CD4-positive, alpha-beta T cell (primary cell): ENCODE measurements around the gene M1AP. TPM values are rescaled to one million over a fixed set of nuclear protein-coding genes. Genes with fewer than 3 reads are reported as not detected.
A peak's percentile ranks its signal among the peaks of the same experiment; 100 is the strongest.

ENCODE experiments used
- ATAC-seq: fragments of 200-7000 bp; cut with Tn5 transposase; one replicate; pipeline ENCODE4 v1.10.0; 2022; ENCODE audit warnings: mild to moderate bottlenecking; ENCODE audit not compliant: poor library complexity
- CTCF ChIA-PET: fragments of 350-600 bp; sonication (Branson Sonifier 250); formaldehyde crosslinking; loops from one replicate; lab custom pipeline; 2021; ENCODE audit warnings: antibody characterized with exemption, inconsistent platforms; lab: Charles Lee
- POLR2A ChIA-PET: fragments of 350-600 bp; sonication (Branson Sonifier 250); formaldehyde crosslinking; loops from one replicate; lab custom pipeline; 2021; ENCODE audit warnings: antibody characterized with exemption, inconsistent platforms; lab: Charles Lee
- DNase-seq, 14 experiments: peaks; one replicate each; pipeline ENCODE4 v3.0.0-alpha.2; 2013 to 2020; ENCODE audit warnings: mixed read lengths in 2 of 14
- H3K27ac ChIP-seq, 2 donors: one replicate each; pipeline versions ENCODE4 v1.5.1 to v1.7.0; 2013; ENCODE audit warnings: low read length in 2 of 2, low read depth in 1 of 2, mild to moderate bottlenecking in 1 of 2
- H3K27me3 ChIP-seq, 2 experiments: 1 replicate in 1 of 2; 2 replicates in 1 of 2; pipeline versions ENCODE4 v1.6.1 to v1.7.0; 2013; ENCODE audit warnings: low read length in 2 of 2, control low read depth in 1 of 2, mild to moderate bottlenecking in 1 of 2, moderate library complexity in 1 of 2; ENCODE audit not compliant: insufficient read depth in 2 of 2, control insufficient read depth in 1 of 2
- H3K36me3 ChIP-seq: one replicate; pipeline ENCODE4 v1.6.1; 2013; ENCODE audit warnings: low read length, control low read depth; ENCODE audit not compliant: insufficient read depth
- H3K4me1 ChIP-seq: one replicate; pipeline ENCODE4 v1.6.1; 2013; ENCODE audit warnings: low read length, control low read depth; ENCODE audit not compliant: insufficient read depth
- H3K4me3 ChIP-seq: one replicate; pipeline ENCODE4 v1.5.1; 2013; ENCODE audit warnings: mild to moderate bottlenecking, low read length, moderate library complexity
- H3K9me3 ChIP-seq, 2 experiments: 1 replicate in 1 of 2; 2 replicates in 1 of 2; pipeline versions ENCODE4 v1.6.1 to v1.7.0; 2013; ENCODE audit warnings: low read length in 2 of 2, mild to moderate bottlenecking in 2 of 2, control low read depth in 1 of 2, moderate library complexity in 1 of 2; ENCODE audit not compliant: control insufficient read depth in 1 of 2, insufficient read depth in 1 of 2
- H3K27ac Mint-ChIP-seq: one replicate; pipeline ENCODE4 v1.8.0; 2020; ENCODE audit warnings: mixed read lengths
- H3K27me3 Mint-ChIP-seq: one replicate; pipeline ENCODE4 v1.8.0; 2021; ENCODE audit warnings: mixed read lengths
- H3K36me3 Mint-ChIP-seq: one replicate; pipeline ENCODE4 v1.8.0; 2021; ENCODE audit warnings: low read depth, mixed read lengths
- H3K4me1 Mint-ChIP-seq: one replicate; pipeline ENCODE4 v1.8.0; 2021; ENCODE audit warnings: low read depth, mixed read lengths
- H3K4me3 Mint-ChIP-seq: one replicate; pipeline ENCODE4 v1.8.0; 2020; ENCODE audit warnings: mild to moderate bottlenecking, mixed read lengths
- H3K9me3 Mint-ChIP-seq: one replicate; pipeline ENCODE4 v1.8.0; 2020; ENCODE audit warnings: mixed read lengths
- CTCF ChIP-seq: fragments of 200-600 bp; IDR thresholded peaks from one replicate; pipeline ENCODE4 v1.8.0; 2022; ENCODE audit warnings: antibody characterized with exemption, mild to moderate bottlenecking
- intact Hi-C, 2 experiments: fragments of 100-400 bp; cut with DNase I in 1 of 2; cut with micrococcal nuclease in 1 of 2; formaldehyde crosslinking; loops; one replicate each; pipeline versions ENCODE4 v1.15.1 to v1.9.0; 2023 to 2025; cut with DNase I, micrococcal nuclease
- total RNA-seq, 174 experiments: library from RNA in 2 of 174; stranded (reverse) in 2 of 174; gene quantifications; one replicate each; pipeline ENCODE4 v1.2.3 and lab custom pipeline; 2021 to 2026

Gene M1AP
- total RNA-seq, 2 experiments from 2014 or later: not detected

- no peak for ATAC-seq
- intact Hi-C loops: no loop called here
- Mint-ChIP-seq H3K4me1 (peaks cover 11% of the 10 kb centered on the region), H3K4me3 (peak overlapping the region; percentile 16), H3K27me3 (peaks cover 67% of the 10 kb centered on the region), H3K27ac (no peak overlapping the region), H3K9me3 (no peaks in the 10 kb centered on the region), H3K36me3 (no peaks in the 10 kb centered on the region)
- CTCF ChIA-PET: no interaction called here
- H3K9me3 ChIP-seq: peaks cover 0 to 8% of the 10 kb centered on the region in 2 experiments
- no peak overlapping the region for H3K27ac ChIP-seq
- POLR2A ChIA-PET: no interaction called here
- H3K4me3 ChIP-seq: peak overlapping the region; percentile 46
- no peaks in the 10 kb centered on the region for H3K36me3 ChIP-seq
- H3K4me1 ChIP-seq: peaks cover 25% of the 10 kb centered on the region
- no peak for TF ChIP-seq CTCF
- peaks cover 27 to 32% of the 10 kb centered on the region in 2 experiments for H3K27me3 ChIP-seq
- DNase-seq: peak in 1 of 14 experiments; percentile 27
Observed at GRCh38 chr2:74548900-74549826, 99.0 kb downstream of the M1AP start.

- H3K27me3 Mint-ChIP-seq: peaks cover 69% of the 10 kb centered on the region
- no peak for TF ChIP-seq CTCF
- H3K9me3 ChIP-seq: peaks cover 0 to 8% of the 10 kb centered on the region in 2 experiments
- no peak overlapping the region for H3K27ac ChIP-seq
- H3K4me3 ChIP-seq: no peak overlapping the region
- H3K36me3 ChIP-seq: no peaks in the 10 kb centered on the region
- H3K36me3 Mint-ChIP-seq: no peaks in the 10 kb centered on the region
- intact Hi-C loops: no loop called here
- peaks cover 11% of the 10 kb centered on the region for H3K4me1 Mint-ChIP-seq
- H3K27me3 ChIP-seq: peaks cover 27 to 32% of the 10 kb centered on the region in 2 experiments
- H3K27ac Mint-ChIP-seq: no peak overlapping the region
- H3K9me3 Mint-ChIP-seq: no peaks in the 10 kb centered on the region
- peaks cover 18% of the 10 kb centered on the region for H3K4me1 ChIP-seq
- ChIA-PET CTCF (no interaction called here), POLR2A (interaction anchor here (0.7 kb wide), 1 partner anchor 36 kb away, joined by 3 read pairs; no protein-coding TSS in a partner anchor)
- no peak for ATAC-seq
- peak overlapping the region; percentile 45 for H3K4me3 Mint-ChIP-seq
- DNase-seq: no peak
Observed at GRCh38 chr2:74548285-74548899, 99.7 kb downstream of the M1AP start.

GRCh38 chr2:74546004-74546403, 102.1 kb downstream of the M1AP start:
- Mint-ChIP-seq H3K4me3 (no peak overlapping the region), H3K9me3 (no peaks in the 10 kb centered on the region), H3K4me1 (peaks cover 6% of the 10 kb centered on the region), H3K27ac (no peak overlapping the region), H3K27me3 (peaks cover 76% of the 10 kb centered on the region), H3K36me3 (no peaks in the 10 kb centered on the region)
- ATAC-seq (no peak), DNase-seq (no peak)
- TF ChIP-seq CTCF: no peak
- H3K27me3 ChIP-seq: peaks cover 31 to 32% of the 10 kb centered on the region in 2 experiments
- no peak overlapping the region for H3K27ac ChIP-seq
- H3K36me3 ChIP-seq: no peaks in the 10 kb centered on the region
- peaks cover 0 to 8% of the 10 kb centered on the region in 2 experiments for H3K9me3 ChIP-seq
- H3K4me1 ChIP-seq: peaks cover 16% of the 10 kb centered on the region
- intact Hi-C loops: no loop called here
- H3K4me3 ChIP-seq: no peak overlapping the region
- ChIA-PET CTCF (no interaction called here), POLR2A (no interaction called here)
